GM21447 (cell line): Measurements from ENCODE around the gene IGF2BP1.
"Not testable (repeated sequence)": the region's sequence is repeated elsewhere in the genome, so short reads cannot be mapped to it uniquely, and the experiment has no call there.

Experiments
- ATAC-seq: cut with Tn5 transposase; IDR thresholded peaks from one replicate; pipeline ENCODE4 v1.9.1; 2021; ENCODE audit not compliant: unreplicated experiment

IGF2BP1 gene

GRCh38 chr17:49089094-49089493 lies 91.9 kb downstream of the IGF2BP1 start:
- no peak for ATAC-seq

- ATAC-seq, result no peak
Measured at GRCh38 chr17:49090878-49091594, 93.9 kb downstream of the IGF2BP1 start.

GRCh38 chr17:49093131-49093530 lies 95.9 kb downstream of the IGF2BP1 start:
- ATAC-seq, result no peak

GRCh38 chr17:49100601-49101000 lies 103.4 kb downstream of the IGF2BP1 start:
- no peak for ATAC-seq

GRCh38 chr17:49101054-49101534 lies 103.9 kb downstream of the IGF2BP1 start:
- no peak for ATAC-seq

- not testable (repeated sequence) for ATAC-seq
Measured at GRCh38 chr17:49103360-49103759, 106.2 kb downstream of the IGF2BP1 start.

GRCh38 chr17:49104511-49105074 lies 107.4 kb downstream of the IGF2BP1 start:
- ATAC-seq, result no peak
